UCSD-AML1 (cell line): ENCODE results near the gene COG6.

Experiments used
- DNase-seq: peaks from one replicate; lab custom pipeline; 2025; ENCODE audit not compliant: unreplicated experiment; lab: John Stamatoyannopoulos, UW

Gene COG6

GRCh38 chr13:39676315-39676876, 20.9 kb downstream of the COG6 start:
- no peak for DNase-seq

- DNase-seq, result no peak
Observed at GRCh38 chr13:39682310-39682709, 26.8 kb downstream of the COG6 start.

- DNase-seq, result no peak
Observed at GRCh38 chr13:39682788-39683187, 27.3 kb downstream of the COG6 start.

- no peak for DNase-seq
Observed at GRCh38 chr13:39684531-39685137, 29.2 kb downstream of the COG6 start.

- no peak for DNase-seq
Observed at GRCh38 chr13:39685652-39686051, 30.2 kb downstream of the COG6 start.

GRCh38 chr13:39688278-39688677, 32.8 kb downstream of the COG6 start:
- peak; percentile 10 for DNase-seq

- no peak for DNase-seq
Observed at GRCh38 chr13:39688699-39689405, 33.4 kb downstream of the COG6 start.

- no peak for DNase-seq
Observed at GRCh38 chr13:39692660-39693438, 37.4 kb downstream of the COG6 start.

- DNase-seq, result no peak
Observed at GRCh38 chr13:39699274-39699673, 43.8 kb downstream of the COG6 start.

- DNase-seq, result no peak
Observed at GRCh38 chr13:39712626-39713025, 57.2 kb downstream of the COG6 start.

- no peak for DNase-seq
Observed at GRCh38 chr13:39729156-39729555, 73.7 kb downstream of the COG6 start.

- no peak for DNase-seq
Observed at GRCh38 chr13:39734952-39735351, 79.5 kb downstream of the COG6 start.

- DNase-seq, result no peak
Observed at GRCh38 chr13:39737047-39737446, 81.6 kb downstream of the COG6 start.

GRCh38 chr13:39740761-39741160, 85.3 kb downstream of the COG6 start:
- DNase-seq, result no peak

- DNase-seq, result no peak
Observed at GRCh38 chr13:39748961-39749360, 93.5 kb downstream of the COG6 start.

GRCh38 chr13:39749528-39749927, 94.1 kb downstream of the COG6 start:
- DNase-seq, result no peak

GRCh38 chr13:39751805-39752204, 96.3 kb downstream of the COG6 start:
- DNase-seq, result no peak

GRCh38 chr13:39760521-39760920, 105.1 kb downstream of the COG6 start:
- no peak for DNase-seq

- DNase-seq, result peak; percentile 32
Observed at GRCh38 chr13:39765801-39766463, 110.5 kb downstream of the COG6 start.

GRCh38 chr13:39766464-39767158, 111.1 kb downstream of the COG6 start:
- no peak for DNase-seq
